ENCODE results near the gene TAGLN. TPM values are rescaled to one million over a fixed set of nuclear protein-coding genes. Genes with fewer than 3 reads are reported as not detected.
"Not testable (repeated sequence)": the region's sequence is repeated elsewhere in the genome, so short reads cannot be mapped to it uniquely, and the experiment has no call there.

The TAGLN gene
- total RNA-seq, 1 donor from 2014 or later = 1,988 TPM

DNA sequence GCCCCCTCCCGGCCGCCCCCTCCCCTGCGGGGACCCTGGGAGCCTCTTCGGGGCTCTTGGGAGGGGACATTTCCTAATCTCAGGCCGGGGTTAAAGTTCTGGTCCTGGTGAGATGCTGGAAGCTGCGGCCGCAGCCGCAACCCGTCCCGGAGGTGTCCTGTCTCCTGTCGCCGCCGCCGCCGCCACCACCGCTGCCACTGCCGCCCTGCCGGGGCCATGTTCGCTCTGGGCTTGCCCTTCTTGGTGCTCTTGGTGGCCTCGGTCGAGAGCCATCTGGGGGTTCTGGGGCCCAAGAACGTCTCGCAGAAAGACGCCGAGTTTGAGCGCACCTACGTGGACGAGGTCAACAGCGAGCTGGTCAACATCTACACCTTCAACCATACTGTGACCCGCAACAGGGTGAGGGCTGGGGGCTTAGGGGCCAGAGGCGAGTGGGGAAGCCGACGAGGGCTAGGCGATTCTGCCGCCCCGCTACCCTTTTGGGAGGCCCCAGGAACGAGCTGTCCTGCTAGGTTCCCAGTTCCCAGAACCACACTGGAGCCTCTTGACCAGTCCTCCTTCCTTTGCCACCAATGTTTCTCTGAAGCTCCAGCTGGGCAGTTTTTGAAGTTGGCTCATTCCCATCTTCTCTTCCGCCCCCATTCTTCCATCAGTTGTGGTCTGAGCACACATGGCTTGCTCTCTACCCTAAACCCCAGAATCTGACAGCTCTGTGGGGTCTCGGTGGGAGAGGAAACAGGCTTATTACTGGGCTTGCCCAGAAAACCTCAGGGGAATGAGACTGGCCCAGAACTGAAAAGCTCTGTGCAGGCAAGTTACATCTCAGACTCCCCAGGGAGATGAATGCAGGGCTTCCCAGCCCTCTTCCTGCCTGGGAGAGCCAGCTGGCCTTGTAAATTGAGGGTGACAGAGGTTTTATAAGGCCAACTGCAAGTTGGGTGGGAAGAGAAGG lies 19.8 kb upstream of the TAGLN start:
- intact Hi-C loops (cut with DNase I) = no loop called here
- DNase-seq (ENCODE audit: low spot score) (no peak), ATAC-seq (peak; percentile 43)

DNA sequence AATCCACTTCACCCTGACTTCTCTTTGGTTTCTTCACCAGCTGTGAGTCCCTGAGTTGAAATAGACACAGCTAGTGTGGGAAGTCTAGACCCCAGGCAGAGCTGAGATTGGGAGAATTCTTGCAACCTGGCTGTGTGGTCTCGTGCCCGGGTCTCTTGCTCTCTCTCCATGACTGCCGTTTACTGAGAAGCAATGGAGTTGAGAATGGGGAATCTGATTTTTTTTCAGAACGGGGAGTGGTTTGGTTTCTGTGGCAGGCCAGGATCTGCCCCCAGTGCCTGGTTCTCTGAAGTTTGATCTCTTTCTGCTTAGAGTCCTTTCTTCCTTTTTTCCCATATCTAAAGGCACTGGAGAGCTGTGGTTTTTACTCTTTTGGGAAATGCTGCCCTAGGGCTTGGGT lies 19.1 kb upstream of the TAGLN start:
- DNase-seq (ENCODE audit: low spot score) = peak; percentile 47
- intact Hi-C loops (cut with DNase I) = no loop called here
- peak; percentile 6 for ATAC-seq

DNA sequence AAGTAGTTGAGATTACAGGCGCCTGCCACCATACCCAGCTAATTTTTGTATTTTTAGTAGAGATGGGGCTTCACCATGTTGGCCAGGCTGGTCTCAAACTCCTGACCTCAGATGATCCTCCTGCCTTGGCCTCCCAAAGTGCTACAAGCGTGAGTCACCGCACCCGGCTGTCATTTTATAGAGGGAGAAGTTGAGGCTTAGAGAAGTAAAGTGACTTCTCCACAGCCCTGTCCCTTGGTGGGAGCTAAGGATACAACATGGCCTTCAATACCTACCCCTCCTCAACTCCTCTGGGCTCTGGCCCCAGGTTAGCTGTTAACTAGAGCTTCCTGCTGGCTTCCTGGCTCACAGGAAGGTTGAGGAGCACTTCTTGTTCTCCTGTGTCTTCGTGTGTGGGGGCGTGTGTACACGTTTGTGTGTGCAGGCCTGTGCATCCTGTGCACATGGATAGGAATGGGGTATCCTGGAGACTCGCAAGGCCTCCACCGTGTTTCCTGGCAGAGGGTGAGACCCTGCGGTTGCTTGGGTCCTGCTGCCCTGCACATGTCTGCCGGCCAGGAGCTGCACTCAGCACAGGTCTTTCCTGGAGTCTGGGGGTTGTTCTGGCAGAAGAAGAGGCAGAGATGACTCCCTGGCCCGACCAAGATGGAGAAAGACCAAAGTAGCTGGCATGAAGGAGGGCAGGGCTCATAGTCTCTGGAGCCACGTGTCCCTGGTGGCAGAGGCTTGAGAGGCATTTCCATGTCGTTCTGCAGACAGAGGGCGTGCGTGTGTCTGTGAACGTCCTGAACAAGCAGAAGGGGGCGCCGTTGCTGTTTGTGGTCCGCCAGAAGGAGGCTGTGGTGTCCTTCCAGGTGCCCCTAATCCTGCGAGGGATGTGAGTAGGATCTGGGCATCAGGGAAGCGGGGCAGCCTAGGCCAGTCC lies 18.2 kb upstream of the TAGLN start:
- intact Hi-C loops (cut with DNase I) = no loop called here
- DNase-seq (ENCODE audit: low spot score) (peak; percentile 84), ATAC-seq (peak; percentile 33)

DNA sequence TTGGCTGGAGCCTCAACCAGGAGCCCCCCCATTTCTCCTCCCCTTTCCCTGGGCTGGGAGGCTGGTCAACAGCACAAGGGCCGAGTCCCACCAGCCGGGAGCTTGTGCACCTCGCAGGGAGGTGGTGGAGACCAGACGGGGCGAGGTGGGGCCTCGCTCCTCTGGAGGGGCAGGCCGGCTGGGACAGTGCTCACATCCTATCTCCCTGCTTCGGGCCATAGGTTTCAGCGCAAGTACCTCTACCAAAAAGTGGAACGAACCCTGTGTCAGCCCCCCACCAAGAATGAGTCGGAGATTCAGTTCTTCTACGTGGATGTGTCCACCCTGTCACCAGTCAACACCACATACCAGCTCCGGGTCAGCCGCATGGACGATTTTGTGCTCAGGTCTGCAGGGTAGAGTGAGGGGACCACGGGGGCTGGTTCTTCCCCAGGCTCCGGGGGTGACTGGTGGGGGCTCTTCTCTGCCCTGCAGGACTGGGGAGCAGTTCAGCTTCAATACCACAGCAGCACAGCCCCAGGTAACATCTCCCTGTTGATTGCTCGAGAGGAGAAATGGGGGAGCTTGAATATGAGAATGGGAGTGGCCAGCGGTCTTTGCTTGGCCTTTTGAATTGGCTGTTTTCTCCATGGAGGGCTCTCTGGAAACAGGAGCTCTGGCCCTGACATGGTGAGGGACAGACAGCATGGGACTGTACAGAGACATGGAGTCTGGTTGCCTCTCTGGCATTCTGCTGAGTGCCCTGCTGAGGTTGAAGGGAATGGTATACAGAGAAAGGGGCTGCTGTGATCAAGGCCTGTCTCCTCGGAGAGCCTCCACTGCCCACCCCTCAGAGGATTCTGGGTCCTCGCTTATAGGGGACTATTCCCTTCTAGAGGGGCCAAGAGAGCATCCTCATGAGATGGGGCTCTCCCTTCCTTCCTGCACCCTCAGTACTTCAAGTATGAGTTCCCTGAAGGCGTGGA lies 17.3 kb upstream of the TAGLN start:
- intact Hi-C loops (cut with DNase I) = no loop called here
- DNase-seq (ENCODE audit: low spot score) (peak; percentile 55), ATAC-seq (no peak)

DNA sequence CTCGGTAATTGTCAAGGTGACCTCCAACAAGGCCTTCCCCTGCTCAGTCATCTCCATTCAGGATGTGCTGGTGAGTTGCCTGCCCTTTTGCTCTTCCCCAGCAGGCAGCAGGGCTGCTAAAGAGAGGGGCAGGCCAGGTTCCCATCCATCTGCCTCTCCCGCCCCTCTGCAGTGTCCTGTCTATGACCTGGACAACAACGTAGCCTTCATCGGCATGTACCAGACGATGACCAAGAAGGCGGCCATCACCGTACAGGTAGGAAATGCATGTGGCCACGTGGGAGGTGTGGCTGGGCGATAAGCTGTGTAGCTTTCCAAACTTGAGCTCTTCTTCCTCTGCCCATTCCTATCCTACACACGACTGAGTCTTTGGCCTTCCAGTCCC lies 16.6 kb upstream of the TAGLN start:
- ATAC-seq = no peak
- DNase-seq (ENCODE audit: low spot score) = peak; percentile 47
- intact Hi-C loops (cut with DNase I) = no loop called here

DNA sequence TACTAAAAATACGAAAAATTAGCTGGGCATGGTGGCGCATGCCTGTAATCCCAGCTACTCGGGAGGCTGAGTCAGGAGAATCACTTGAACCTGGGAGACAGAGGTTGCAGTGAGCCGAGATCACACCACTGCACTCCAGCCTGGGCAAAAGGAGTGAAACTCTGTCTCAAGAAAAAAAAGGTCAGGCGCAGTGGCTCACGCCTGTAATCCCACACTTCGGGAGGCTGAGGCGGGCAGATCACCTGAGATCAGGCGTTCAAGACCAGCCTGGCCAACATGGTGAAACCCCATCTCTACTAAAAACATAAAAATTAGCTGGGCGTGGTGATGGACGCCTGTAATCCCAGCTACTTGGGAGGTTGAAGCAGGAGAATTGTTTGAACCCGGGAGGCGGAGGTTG lies 16.0 kb upstream of the TAGLN start:
- ATAC-seq; intact Hi-C loops (cut with DNase I): not testable (repeated sequence)
- peak; percentile 36 for DNase-seq (ENCODE audit: low spot score)

DNA sequence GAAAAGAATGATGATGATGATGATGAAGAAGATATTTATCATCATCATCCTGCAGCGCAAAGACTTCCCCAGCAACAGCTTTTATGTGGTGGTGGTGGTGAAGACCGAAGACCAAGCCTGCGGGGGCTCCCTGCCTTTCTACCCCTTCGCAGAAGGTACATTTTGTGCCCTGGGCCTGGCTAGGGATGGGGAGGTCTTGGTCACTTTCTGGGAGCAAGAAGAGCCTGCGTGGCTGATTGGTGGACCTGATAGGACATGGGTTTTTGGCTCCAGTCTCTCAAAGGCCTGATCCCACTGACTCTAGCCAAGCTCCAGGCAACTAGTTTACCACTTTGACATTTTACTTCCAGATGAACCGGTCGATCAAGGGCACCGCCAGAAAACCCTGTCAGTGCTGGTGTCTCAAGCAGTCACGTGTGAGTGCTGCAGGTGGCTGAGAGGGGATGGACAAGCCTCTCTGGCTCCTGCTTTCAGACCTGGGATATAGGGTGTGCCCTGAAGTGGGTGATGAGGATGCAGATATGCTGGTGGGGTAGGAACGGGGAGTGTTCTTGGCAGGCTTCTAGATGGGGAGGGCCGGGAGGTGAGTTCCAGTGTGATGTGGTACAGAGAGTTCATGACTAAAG lies 15.3 kb upstream of the TAGLN start:
- DNase-seq (ENCODE audit: low spot score) (peak; percentile 51), ATAC-seq (no peak)
- intact Hi-C loops (cut with DNase I) = no loop called here

DNA sequence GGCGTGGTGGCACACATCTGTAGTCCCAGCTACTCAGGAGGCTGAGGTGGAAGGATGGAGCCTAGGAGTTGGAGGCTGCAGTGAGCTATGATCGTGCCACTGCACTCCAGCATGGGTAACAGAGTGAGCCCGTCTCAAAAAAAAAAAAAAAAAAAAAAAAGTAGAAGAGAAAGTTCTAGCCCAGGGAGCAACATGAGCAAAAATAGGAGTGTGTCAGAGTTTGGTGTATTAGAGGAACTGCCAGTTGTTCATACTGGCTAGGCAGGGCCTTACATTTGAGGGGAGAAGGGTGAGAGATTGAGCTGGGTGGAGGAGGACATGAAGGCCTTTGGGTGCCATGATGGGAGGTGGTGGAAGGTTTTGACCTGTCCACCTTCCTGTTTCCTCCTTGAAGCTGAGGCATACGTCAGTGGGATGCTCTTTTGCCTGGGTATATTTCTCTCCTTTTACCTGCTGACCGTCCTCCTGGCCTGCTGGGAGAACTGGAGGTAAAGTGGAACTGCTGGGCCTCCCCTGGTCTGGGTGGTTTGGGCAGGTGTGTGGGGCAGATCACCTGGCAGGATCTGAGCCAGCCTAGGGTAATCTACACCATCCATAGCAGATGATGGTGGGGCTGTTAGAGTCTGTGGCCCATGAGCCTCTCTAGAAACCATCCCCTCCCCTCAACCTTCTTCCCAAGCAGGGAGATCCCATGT lies 13.3 kb upstream of the TAGLN start:
- no peak for ATAC-seq
- intact Hi-C loops (cut with DNase I) = no loop called here
- no peak for DNase-seq (ENCODE audit: low spot score)

DNA sequence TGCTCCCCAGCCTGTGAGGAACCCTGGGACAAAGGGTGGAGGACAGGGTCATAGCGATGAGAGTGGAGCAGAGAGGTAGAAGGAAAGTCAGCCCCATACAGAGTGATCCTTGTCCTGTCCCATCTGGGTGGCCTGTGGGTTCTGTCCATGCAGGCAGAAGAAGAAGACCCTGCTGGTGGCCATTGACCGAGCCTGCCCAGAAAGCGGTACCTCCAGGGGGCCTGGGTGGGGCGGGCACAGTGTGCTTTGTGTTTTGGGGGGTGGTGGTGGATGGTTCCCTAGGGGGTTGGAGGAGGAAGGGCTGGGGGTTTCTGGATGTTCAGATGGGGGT lies 12.8 kb upstream of the TAGLN start:
- intact Hi-C loops (cut with DNase I) = no loop called here
- DNase-seq (ENCODE audit: low spot score) (peak; percentile 44), ATAC-seq (no peak)

DNA sequence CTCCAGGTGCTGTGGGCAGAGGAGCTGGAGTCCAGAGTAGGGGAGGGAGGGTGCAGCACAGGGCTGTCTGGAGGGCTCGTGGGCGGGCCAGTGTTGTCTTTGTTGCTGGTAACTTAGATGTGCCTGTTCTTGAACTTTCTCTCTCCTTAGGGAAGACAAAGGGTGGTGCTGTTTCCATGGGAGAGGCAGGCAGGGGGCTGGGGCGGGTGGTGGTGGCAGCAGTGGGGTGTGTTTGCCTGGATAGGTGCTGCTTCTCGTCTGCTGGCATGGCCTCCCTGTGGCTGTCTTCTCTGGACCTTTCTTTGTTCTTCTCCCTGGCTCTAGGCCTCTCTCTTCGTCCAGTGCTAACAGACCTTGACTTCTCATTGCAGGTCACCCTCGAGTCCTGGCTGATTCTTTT lies 12.2 kb upstream of the TAGLN start:
- DNase-seq (ENCODE audit: low spot score) = peak; percentile 47
- intact Hi-C loops (cut with DNase I) = no loop called here

DNA sequence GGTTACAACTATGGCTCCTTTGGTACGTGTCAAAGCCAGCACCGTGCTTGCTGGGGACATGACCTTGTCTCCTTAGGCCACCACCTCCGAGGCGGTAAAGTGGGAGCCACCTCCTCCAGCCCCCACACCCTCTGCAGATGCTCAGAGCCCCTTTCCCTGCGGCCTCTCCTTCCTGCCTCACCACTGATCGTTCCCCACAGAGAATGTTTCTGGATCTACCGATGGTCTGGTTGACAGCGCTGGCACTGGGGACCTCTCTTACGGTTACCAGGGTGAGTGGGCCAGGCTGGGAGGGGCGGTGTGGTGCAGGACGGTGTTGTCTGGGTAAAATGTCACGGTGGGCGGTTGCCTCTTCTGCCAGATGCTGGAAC lies 11.8 kb upstream of the TAGLN start:
- DNase-seq (ENCODE audit: low spot score) (peak; percentile 58), ATAC-seq (no peak)
- intact Hi-C loops (cut with DNase I) = no loop called here

More for the DNA sequence above, 12.2 kb upstream of the TAGLN start:
- peak; percentile 17 for ATAC-seq

DNA sequence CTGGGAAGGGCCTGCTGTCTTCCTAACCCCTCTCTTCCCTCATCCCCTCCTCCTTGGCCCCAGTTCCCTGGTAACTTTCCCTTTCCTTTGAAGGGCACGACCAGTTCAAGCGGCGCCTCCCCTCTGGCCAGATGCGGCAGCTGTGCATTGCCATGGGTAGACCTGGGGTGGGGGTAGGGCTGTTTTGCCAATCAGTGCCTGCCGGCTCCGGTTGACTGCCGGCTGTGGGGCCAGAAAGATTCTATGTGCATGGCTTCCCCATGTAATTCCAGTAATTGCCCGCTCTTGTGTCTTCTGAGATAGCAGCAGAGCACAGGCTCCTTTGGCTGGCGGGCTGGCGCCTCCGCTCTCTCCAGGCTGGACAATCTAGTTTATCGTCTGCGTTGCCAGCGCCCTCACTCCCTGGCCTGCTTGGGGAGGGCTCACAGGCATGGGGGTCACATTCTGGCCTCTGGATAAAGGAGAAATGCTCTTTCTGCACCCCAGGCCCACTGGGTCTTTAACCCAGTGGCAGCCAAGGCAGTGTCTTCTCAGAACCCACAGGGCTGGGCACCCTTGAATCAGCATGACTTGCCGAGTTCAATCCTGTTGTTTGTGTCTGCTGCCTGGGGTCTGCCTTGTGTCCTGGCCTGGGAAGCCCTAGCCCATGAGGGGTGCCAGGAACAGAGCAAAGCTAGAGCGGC lies 11.2 kb upstream of the TAGLN start:
- ATAC-seq = no peak
- DNase-seq (ENCODE audit: low spot score) = peak; percentile 57
- intact Hi-C loops (cut with DNase I) = no loop called here

DNA sequence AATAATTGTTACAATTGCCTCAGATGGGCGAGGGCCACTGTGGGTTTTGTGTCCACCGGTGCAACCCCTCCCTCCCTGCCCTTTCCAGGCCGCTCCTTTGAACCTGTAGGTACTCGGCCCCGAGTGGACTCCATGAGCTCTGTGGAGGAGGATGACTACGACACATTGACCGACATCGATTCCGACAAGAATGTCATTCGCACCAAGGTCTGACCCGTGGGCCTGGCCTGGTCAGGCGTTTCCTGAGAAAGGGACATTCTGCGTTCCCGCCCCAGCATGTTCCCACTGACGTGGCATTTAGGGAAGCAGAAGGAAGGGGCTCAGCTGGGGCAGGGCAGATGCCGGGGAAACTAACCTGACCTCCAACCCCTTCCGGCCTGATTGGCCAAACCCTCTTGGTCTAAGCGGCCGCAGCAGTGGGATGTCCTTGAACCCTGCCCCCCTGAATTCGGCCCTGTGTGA lies 10.5 kb upstream of the TAGLN start:
- intact Hi-C loops (cut with DNase I) = no loop called here
- ATAC-seq (peak; percentile 4), DNase-seq (ENCODE audit: low spot score) (peak; percentile 57)

DNA sequence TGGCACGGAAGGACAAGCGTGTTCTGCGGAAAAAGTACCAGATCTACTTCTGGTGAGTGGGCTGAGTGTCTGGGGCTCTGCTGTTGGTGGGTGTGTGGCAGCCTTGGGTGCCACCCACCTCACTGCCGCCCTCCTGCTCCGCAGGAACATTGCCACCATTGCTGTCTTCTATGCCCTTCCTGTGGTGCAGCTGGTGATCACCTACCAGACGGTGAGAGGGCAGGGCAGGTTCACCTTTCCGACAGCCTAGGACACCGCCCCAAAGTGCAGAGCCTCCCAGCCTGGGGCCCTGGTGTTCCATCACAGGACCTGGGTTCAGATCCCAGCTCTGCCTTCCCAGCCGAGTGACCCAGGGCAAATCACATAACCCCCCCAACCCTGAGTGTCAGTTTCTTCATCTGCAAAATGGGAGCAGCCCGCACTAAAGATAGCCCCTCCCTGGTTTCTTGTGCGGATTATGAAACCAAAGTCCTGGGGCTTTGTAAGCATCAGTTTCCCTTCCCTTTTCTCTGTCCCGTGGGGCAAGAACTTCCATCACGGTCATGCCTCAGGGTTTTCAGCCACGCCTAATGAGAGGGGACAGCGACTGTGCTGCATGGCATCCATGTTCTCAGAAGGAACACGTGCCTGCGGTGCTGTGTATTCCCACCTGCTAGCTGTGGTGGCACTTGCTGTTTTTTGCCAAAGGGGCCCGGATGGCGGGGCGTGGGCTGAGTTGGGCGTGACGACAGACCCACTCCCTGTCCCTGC lies 9.8 kb upstream of the TAGLN start:
- no peak for DNase-seq (ENCODE audit: low spot score)
- peak; percentile 20 for ATAC-seq
- intact Hi-C loops (cut with DNase I) = no loop called here

DNA sequence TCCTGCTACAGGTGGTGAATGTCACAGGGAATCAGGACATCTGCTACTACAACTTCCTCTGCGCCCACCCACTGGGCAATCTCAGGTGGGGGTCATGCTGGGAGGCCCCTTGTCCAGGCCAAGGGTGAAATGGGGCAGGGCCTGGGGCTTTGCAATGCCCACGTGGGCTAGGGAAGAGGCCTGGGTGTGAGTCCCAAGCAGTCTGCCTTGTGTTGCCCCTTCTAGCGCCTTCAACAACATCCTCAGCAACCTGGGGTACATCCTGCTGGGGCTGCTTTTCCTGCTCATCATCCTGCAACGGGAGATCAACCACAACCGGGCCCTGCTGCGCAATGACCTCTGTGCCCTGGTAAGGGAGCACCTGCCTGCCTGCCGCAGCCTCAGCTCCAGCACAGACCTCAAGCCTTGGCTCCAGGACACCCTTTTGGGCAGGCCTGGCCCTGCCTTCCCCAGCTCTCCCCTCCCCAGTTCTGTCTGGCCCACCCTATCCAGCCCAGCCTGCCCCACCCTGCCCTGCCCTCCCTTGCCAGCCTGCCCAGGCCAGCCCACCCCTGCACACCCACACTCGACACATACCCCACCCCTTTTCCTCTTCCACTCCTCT lies 9.1 kb upstream of the TAGLN start:
- peak; percentile 48 for DNase-seq (ENCODE audit: low spot score)
- no peak for ATAC-seq
- intact Hi-C loops (cut with DNase I) = no loop called here

DNA sequence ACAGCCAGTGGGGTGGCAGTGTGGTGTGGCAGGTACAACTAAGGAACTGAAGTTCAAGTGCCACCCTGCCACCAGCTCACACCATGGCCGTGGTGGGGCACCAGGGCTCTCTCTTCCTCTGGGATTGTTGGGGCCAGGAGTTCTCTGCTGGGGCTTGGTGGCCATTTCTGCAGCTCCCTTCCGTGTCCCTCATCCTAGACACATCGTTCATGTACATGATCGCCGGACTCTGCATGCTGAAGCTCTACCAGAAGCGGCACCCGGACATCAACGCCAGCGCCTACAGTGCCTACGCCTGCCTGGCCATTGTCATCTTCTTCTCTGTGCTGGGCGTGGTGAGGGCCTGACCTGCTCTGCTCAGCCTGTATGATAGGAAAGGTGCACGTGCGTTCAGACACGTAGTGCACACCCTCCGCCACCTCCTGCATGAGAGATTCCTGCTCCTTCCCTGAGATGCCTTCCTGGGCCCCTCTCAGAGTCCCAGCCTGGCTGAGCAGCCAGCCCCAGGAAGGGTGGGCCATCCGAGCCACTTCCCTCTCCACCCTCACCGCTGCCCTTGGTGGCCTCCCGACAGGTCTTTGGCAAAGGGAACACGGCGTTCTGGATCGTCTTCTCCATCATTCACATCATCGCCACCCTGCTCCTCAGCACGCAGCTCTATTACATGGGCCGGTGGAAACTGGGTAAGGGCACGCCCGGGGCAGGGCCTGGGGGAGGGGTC lies 7.3 kb upstream of the TAGLN start:
- DNase-seq (ENCODE audit: low spot score) (no peak), ATAC-seq (no peak)
- intact Hi-C loops (cut with DNase I) = no loop called here
